ENCODE results near the gene PADI6. TPM values are rescaled to one million over a fixed set of nuclear protein-coding genes. Genes with fewer than 3 reads are reported as not detected.

PADI6 gene
- polyA plus RNA-seq, 4 donors = not detected

- no peak for DNase-seq (ENCODE audit: low read depth in 4 of 4, low spot score in 2 of 4)
Observed at GRCh38 chr1:17355898-17356297, 16.1 kb upstream of the PADI6 start.

- no peak for DNase-seq (ENCODE audit: low read depth in 4 of 4, low spot score in 2 of 4)
Observed at GRCh38 chr1:17356387-17357026, 15.5 kb upstream of the PADI6 start.

DNA sequence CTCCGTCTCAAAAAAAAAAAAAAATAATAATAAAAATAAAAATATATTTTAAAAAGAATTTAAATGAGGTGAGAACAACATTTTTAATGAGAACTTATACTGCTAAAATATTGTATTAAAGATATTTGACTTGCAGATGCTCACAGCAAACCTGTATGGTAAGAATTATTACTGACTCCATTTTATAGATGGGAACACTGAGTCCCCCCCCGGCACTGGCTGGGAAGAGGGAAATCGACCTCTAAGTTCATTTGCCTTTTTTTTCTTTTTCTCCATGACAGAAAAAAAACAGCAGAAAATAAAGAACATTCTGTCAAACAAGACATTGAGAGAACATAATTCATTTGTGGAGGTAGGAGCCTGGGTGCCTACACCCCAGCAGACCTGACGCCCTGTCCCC lies 13.4 kb upstream of the PADI6 start:
- no peak for DNase-seq (ENCODE audit: low read depth in 4 of 4, low spot score in 2 of 4)

DNA sequence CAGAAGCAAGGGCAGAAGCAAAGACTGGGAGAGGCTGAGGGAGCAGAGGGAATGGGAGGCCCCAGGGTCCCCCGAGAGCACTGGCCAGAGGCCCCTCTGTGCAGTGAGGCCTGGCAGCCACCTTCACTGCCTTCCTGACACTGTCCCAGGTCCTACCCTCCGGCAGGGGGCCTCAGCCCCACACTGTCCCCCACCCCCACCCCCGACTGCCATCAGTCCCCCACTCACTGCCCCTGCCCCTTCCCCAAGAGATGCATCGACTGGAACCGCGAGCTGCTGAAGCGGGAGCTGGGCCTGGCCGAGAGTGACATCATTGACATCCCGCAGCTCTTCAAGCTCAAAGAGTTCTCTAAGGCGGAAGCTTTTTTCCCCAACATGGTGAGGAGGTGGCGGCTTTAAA lies 13.0 kb upstream of the PADI6 start:
- no peak for DNase-seq (ENCODE audit: low read depth in 4 of 4, low spot score in 2 of 4)

DNA sequence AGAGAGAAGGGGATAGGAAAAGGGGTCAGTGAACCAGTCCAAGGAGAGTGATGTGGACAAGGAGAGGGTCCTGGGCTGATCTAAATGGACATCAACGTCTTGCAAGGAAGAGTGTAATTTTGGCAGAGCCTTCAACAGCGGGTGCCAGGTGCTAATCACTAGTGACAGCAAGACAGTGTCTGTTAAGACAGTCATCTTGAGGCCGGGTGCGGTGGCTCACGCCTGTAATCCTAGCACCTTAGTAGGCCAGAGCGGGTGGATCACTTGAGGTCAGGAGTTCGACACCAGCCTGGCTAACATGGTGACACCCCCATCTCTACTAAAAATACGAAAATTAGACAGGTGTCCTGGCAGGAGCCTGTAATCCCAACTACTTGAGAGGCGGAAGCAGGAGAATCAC lies 12.2 kb upstream of the PADI6 start:
- no peak for DNase-seq (ENCODE audit: low read depth in 4 of 4, low spot score in 2 of 4)

DNA sequence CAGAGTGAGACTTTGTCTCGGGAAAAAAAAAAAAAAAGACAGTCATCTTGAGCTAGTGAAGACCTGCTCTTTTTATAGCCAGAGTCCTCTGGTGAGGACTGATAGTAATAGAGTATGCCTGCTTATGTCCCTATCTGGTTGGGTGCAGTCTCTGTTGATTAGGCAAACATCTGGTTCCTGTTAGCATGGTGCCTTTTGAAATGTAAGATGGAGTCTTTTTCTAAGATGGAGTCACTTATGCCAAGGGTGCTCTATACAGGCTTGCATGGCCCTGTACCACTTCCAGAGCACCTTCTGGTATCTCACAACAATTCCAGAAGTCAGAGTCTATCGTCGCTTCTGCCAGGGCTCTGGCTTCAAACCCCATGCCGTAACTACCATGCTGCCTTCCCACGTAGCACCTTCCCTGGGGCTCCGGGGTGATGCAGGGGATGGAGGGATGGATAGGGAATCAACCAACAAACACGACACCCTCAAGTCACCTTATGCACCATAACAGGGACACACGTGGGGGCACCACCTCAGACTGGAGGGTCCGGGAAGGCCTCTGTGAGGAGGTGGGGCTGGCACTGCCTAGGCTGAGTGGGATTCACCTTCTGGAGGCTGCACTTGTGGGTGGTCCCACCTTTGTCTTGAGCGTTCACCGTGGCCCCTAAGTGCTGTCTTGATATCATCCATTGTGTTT lies 11.6 kb upstream of the PADI6 start:
- DNase-seq (ENCODE audit: low read depth in 4 of 4, low spot score in 2 of 4) = no peak

- no peak for DNase-seq (ENCODE audit: low read depth in 4 of 4, low spot score in 2 of 4)
Observed at GRCh38 chr1:17361687-17362086, 10.3 kb upstream of the PADI6 start.

DNA sequence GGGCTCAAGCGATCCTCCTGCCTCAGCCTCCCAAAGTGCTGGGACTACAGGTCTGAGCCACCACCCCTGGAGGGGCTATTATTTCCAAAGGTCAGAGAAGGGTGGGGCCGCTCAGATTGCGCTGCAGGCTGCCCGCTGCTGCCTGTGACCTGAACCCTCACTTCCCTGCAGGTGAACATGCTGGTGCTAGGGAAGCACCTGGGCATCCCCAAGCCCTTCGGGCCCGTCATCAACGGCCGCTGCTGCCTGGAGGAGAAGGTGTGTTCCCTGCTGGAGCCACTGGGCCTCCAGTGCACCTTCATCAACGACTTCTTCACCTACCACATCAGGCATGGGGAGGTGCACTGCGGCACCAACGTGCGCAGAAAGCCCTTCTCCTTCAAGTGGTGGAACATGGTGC lies 8.6 kb upstream of the PADI6 start:
- no peak for DNase-seq (ENCODE audit: low read depth in 4 of 4, low spot score in 2 of 4)

GRCh38 chr1:17363771-17364170 lies 8.2 kb upstream of the PADI6 start:
- DNase-seq (ENCODE audit: low read depth in 4 of 4, low spot score in 2 of 4) = no peak

DNA sequence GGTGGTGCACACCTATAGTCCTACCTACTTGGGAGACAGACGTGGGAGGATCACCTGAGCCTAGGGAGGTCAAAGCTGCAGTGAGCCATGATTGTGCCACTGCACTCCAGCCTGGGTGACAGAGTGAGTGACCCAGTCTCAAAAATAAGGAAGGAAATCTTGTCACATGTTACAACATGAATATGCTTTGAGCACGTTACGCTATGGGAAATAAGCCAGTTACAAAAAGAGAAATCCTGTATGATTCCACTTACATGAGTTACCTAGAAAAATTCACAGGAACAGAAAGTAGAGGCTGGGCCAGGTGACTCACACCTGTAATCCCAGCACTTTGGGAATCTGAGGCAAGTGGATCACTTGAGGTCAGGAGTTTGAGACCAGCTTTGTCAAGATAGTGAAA lies 6.7 kb upstream of the PADI6 start:
- DNase-seq (ENCODE audit: low read depth in 4 of 4, low spot score in 2 of 4) = no peak

DNA sequence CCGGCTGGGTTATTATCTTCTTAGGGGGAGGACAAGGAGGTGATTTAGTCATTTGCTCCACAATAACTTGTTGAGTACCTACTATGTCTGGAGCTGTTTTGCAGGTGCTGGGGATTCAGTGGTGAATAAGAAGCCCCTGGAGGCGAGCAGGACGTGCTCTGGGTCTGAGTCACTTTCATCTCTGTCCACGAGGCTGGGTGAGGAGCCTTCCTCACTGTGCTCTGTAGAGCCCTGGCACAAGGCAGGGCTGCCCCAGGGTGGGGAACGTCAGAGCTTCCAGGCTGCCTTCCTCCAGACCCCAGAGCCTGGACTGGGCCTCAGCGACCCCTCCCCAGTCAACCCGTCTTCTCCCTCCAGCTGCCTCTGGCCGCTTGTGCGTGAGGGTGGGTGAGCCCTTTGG lies 2.5 kb upstream of the PADI6 start:
- DNase-seq (ENCODE audit: low read depth in 4 of 4, low spot score in 2 of 4) = no peak

- DNase-seq (ENCODE audit: low read depth in 4 of 4, low spot score in 2 of 4) = no peak
Observed at GRCh38 chr1:17370618-17371017, 1.4 kb upstream of the PADI6 start.

GRCh38 chr1:17372955-17373354 lies 959 bp downstream of the PADI6 start:
- no peak for DNase-seq (ENCODE audit: low read depth in 4 of 4, low spot score in 2 of 4)

- DNase-seq (ENCODE audit: low read depth in 4 of 4, low spot score in 2 of 4) = no peak
Observed at GRCh38 chr1:17375651-17376050, 3.7 kb downstream of the PADI6 start.

- no peak for DNase-seq (ENCODE audit: low read depth in 4 of 4, low spot score in 2 of 4)
Observed at GRCh38 chr1:17377325-17377953, 5.4 kb downstream of the PADI6 start.

DNA sequence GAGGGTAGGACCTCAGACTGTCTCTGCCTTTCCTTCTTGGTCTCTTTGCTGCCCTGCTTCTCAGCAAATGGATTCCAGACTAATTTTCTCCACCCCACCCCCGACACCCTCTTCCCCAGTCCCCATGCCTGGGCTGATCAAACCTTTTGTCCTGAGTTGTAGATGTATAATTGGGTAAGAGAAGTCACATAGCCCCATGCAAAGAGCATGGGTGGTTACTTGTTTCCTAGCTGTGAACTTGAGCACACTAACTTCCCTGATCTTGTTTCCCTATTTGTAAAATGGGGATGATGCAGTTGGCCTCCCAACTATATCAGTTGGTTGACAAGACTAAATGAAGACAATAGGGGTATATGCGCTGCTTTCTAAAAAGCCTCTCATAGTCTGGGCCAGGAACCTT lies 9.2 kb downstream of the PADI6 start:
- no peak for DNase-seq (ENCODE audit: low read depth in 4 of 4, low spot score in 2 of 4)

DNA sequence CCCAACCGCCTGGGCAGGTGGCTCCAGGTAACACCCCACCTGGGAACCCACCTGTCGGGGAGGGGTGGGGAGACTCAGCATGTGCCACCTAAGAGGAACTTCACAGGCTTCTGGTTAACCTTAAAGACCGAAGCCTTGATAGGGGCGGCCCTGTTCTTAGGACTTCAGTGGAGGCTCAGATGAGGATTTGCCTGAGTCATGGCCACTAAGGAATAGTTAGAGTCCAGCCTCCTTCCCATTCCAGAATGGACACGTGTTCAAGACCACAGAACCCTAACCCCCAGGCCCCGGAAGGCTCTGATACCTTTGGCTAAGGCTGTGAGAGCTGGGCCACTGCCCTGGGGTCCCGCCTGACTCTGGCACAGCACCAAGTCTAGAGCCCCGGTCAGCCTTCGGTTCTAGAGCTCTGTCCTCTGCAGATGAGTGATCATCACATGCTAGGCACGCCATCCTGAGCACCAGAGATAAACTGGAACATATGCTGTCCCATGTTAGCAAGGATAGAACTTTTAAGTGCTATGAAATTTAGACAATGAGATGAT lies 20.3 kb downstream of the PADI6 start:
- DNase-seq (ENCODE audit: low read depth in 4 of 4, low spot score in 2 of 4) = no peak

DNA sequence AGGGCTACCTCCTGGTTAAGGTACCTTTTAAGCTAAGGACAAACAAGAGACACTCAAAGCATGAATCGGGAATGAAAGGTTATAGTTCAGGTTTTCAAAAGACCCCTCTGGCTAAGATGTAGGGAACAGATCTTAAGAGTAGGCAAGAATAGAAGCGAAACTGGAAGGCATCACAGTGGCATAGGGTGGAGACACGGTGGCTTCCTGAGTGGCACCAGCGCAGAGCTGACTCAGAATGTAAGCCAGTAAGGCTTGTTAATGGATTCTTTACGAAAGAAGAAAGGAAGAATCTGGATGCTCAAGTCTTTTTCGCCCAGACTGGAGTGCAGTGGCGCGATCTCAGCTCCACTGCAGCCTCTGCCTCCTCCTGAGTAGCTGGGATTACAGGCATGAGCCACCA lies 21.2 kb downstream of the PADI6 start:
- DNase-seq (ENCODE audit: low read depth in 4 of 4, low spot score in 2 of 4) = no peak

DNA sequence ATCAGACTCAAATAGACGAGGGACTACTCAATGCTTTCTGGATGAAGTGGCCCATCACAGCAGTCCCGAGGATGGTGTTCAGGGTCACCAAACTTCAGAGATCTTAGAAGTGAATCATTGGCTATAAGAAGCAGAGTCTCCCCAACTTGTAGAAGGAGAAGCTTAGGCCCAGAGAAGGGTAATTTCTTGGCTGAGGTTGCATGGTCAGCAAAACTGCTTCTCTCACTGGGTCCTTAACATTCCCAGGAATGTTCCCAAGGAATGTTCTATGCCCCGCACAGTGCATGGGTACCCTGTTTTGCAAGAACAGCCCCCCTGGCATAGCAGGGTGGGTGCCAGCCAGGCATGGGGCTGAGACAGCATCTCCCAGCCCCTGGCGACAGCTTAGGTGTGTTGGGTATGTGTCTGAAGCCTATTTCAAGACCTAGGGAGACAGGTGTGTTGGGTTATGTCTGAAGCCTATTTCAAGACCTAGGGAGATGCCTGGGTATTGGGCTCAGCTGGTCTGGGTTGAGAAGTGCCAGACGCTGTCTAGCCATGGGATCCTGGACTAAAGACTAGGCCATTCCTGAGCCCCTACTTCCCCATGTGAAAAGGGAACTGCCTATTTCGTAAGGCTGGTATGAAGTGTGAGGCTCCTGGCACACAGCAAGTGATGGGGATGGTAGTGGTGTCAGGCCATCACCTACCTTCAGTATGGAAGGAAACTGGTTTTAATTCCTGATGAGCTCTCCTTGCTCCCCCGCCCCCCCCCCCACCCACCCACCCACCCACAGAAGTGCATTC lies 26.1 kb downstream of the PADI6 start:
- DNase-seq (ENCODE audit: low read depth in 4 of 4, low spot score in 2 of 4) = no peak

DNA sequence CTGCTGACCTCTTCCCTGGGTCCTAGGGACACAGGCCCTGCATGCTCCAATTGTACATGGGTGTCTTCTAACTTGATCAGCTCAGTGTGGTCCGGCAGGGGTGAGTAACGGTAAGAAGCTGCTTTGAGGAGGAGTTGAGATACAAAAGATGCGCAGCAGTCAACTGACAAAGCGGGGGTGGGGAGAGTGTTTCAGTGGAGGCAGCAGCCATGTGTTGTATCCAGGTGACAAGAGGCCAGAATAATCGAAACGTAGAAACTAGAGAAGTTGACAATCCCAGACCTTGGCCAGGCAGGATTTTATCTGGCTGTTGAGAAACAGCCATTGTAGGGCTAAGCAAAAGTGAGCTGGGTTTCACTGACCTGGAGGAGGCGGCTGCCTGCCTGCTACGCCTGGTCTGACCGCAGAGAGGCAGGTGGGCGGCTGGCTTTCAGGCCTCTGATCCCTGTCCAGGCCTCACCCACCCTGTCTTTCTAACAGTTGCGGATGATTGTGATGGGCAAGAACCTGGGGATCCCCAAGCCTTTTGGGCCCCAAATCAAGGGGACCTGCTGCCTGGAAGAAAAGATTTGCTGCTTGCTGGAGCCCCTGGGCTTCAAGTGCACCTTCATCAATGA lies 28.8 kb downstream of the PADI6 start:
- no peak for DNase-seq (ENCODE audit: low read depth in 4 of 4, low spot score in 2 of 4)

- no peak for DNase-seq (ENCODE audit: low read depth in 4 of 4, low spot score in 2 of 4)
Observed at GRCh38 chr1:17401841-17402240, 29.8 kb downstream of the PADI6 start.

All from left renal cortex interstitium (tissue), 4 donors.